ENCODE results near the gene RBM19. TPM values are rescaled to one million over a fixed set of nuclear protein-coding genes. Genes with fewer than 3 reads are reported as not detected.

Gene RBM19
- 9.0 and 15.0 TPM in 2 replicates for polyA plus RNA-seq

GRCh38 chr12:113965951-113966797, at the start of gene RBM19:
RBM19 (minus strand) TSS chr12:113966325; CDS start chr12:113966227, 98 bp downstream.

Measured in Purkinje cell (primary cell).